ENCODE measurements around the gene NLRC4.
A peak's percentile ranks its signal among the peaks of the same experiment; 100 is the strongest.
"Not testable (repeated sequence)": the region's sequence is repeated elsewhere in the genome, so short reads cannot be mapped to it uniquely, and the experiment has no call there.

Gene NLRC4

GRCh38 chr2:32249731-32250236 is 14.9 kb downstream of the NLRC4 start:
- DNase-seq (ENCODE audit: low read depth, low spot score): no peak
- H3K27ac ChIP-seq: no peak overlapping the region

DNA sequence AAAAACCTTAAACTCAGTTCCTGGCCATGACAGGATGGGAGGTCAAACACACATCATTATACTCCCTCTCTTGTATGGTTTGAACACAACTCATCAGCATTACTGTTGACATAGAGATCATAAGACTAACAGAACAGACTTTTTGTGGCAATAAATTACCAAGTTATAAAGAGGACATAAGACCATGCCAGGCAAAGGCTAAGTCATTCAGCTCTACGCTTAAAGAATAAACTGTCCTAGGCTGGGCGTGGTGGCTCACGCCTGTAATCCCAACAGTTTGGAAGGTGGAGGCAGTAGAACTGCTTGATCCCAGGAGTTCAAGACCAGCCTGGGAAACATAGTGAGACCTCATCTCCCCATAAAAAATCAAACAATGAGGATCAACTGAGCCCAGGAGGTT is 16.4 kb downstream of the NLRC4 start:
- DNase-seq (ENCODE audit: low read depth, low spot score): no peak
- H3K27ac ChIP-seq: no peak overlapping the region

GRCh38 chr2:32246911-32247310 is 17.8 kb downstream of the NLRC4 start:
- DNase-seq (ENCODE audit: low read depth, low spot score): no peak
- no peak overlapping the region for H3K27ac ChIP-seq

GRCh38 chr2:32242331-32242730 is 22.4 kb downstream of the NLRC4 start:
- H3K27ac ChIP-seq: no peak overlapping the region
- DNase-seq (ENCODE audit: low read depth, low spot score): no peak

DNA sequence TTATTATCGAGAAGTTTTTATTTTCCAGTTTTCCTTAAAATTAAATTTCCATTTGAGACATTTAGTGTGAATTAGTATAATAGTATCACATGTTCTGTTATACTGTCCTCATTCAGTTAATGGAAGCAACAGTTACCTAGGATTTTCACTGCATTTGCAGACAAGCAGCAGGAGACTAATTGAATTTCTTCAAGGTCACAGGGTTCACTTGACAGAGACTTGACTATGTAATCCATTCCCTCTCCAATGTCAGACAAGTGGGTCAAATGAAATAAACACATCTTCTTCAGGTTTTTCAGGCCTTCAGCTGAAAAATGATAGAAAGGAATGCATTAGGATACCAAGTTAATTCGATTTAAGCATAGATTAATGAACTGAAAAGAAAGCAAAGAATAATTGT is 26.7 kb downstream of the NLRC4 start:
- H3K27ac ChIP-seq: no peak overlapping the region
- DNase-seq (ENCODE audit: low read depth, low spot score): no peak

GRCh38 chr2:32237488-32237887 is 27.2 kb downstream of the NLRC4 start:
- no peak for DNase-seq (ENCODE audit: low read depth, low spot score)

GRCh38 chr2:32235315-32235714 is 29.4 kb downstream of the NLRC4 start:
- peak; percentile 79 for DNase-seq (ENCODE audit: low read depth, low spot score)
- peak overlapping the region; percentile 65 for H3K27ac ChIP-seq

More at GRCh38 chr2:32237488-32237887, 27.2 kb downstream of the NLRC4 start:
- H3K27ac ChIP-seq: no peak overlapping the region

DNA sequence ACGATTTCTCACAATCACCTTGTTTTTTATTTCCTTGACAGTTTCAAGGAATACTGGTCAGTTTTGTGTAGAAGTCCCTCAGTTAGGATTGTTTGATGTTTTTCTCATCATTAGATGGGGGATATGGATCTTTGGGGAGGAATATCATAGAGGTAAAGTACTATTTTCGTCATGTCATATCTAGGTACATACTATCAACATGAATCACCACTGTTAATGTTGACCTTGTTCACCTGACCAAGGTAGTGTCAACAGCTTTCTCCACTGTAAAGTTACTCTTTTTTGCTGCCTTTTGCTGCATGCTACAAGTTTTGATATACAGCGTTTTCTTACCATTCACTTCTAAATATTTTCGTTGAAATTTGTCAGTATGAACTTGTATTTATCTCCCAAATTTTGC is 32.7 kb downstream of the NLRC4 start:
- no peak overlapping the region for H3K27ac ChIP-seq
- no peak for DNase-seq (ENCODE audit: low read depth, low spot score)

GRCh38 chr2:32229635-32230034 is 35.1 kb downstream of the NLRC4 start:
- no peak overlapping the region for H3K27ac ChIP-seq
- DNase-seq (ENCODE audit: low read depth, low spot score): no peak

GRCh38 chr2:32228181-32228580 is 36.5 kb downstream of the NLRC4 start:
- H3K27ac ChIP-seq: no peak overlapping the region
- DNase-seq (ENCODE audit: low read depth, low spot score): no peak

- no peak overlapping the region for H3K27ac ChIP-seq
Observed at GRCh38 chr2:32227492-32227891, 37.2 kb downstream of the NLRC4 start.

DNA sequence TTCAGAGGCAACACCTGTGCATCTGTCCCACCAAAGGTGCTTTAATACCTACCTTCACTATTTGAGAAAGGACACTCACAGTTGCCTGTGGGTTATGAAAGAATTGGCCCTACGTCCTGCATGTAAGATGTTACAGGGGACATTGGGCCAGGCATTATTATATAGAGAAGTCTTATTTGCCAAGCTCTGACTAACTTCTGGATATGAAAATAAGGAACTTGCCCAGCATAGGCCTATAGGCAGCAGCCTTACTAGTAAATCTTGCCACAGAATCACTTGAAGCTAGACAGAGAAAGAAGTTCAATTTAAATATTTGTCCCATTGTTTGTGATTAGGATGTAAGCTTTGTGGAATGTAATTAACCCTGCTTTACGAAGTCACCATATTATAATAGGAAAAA is 41.7 kb downstream of the NLRC4 start:
- H3K27ac ChIP-seq: no peak overlapping the region
- no peak for DNase-seq (ENCODE audit: low read depth, low spot score)

More at GRCh38 chr2:32227492-32227891, 37.2 kb downstream of the NLRC4 start:
- no peak for DNase-seq (ENCODE audit: low read depth, low spot score)

GRCh38 chr2:32220445-32220844 is 44.2 kb downstream of the NLRC4 start:
- H3K27ac ChIP-seq: no peak overlapping the region
- DNase-seq (ENCODE audit: low read depth, low spot score): no peak

GRCh38 chr2:32212295-32212694 is 52.4 kb downstream of the NLRC4 start:
- no peak for DNase-seq (ENCODE audit: low read depth, low spot score)
- H3K27ac ChIP-seq: no peak overlapping the region

GRCh38 chr2:32210767-32211408 is 53.8 kb downstream of the NLRC4 start:
- no peak for DNase-seq (ENCODE audit: low read depth, low spot score)
- H3K27ac ChIP-seq: no peak overlapping the region

DNA sequence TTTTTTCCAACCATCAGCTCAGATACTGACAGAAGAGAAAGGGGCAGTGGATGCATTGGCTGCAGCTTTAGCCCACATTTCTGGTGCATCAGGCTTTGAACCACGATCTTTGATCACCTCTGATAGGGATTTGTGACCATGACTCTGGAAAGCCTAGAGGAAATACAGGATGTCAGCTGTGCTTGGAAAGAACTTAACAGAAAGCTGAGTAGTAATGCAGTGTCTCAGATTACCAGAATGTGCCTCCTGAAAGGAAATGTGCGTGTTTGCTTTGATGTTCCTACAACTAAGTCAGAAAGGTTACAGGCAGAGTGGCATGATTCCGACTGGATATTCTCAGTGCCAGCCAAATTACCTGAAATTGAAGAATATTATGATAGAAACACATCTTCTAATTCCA is 61.3 kb downstream of the NLRC4 start:
- DNase-seq (ENCODE audit: low read depth, low spot score); H3K27ac ChIP-seq: not testable (repeated sequence)

- H3K27ac ChIP-seq: no peak overlapping the region
- DNase-seq (ENCODE audit: low read depth, low spot score): no peak
Observed at GRCh38 chr2:32200814-32201213, 63.9 kb downstream of the NLRC4 start.

GRCh38 chr2:32192418-32192817 is 72.3 kb downstream of the NLRC4 start:
- H3K27ac ChIP-seq: no peak overlapping the region
- DNase-seq (ENCODE audit: low read depth, low spot score): no peak

- H3K27ac ChIP-seq: peak overlapping the region; percentile 9
Observed at GRCh38 chr2:32189011-32189410, 75.7 kb downstream of the NLRC4 start.

DNA sequence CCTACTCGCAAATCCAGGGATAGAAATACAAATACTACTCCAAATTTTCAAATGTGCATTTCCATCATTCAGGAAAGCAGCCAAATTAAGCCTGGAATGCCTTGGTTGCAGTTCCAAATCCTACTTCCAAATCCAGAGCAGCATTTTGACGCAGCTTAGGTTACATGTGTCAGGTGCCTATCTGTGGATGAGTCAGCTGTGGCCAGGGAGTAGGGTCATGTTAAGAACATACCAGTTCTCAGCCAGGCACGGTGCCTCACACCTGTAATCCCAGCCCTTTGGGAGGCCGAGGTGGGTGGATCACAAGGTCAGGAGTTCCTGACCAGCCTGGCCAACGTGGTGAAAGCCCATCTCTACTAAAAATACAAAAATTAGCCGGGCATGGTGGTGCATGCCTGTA is 82.0 kb downstream of the NLRC4 start:
- H3K27ac ChIP-seq: no peak overlapping the region
- no peak for DNase-seq (ENCODE audit: low read depth, low spot score)

More at GRCh38 chr2:32189011-32189410, 75.7 kb downstream of the NLRC4 start:
- DNase-seq (ENCODE audit: low read depth, low spot score): no peak

Measured in epithelial cell of prostate (primary cell).